Cerebellar cortex (tissue), 1 donor: ENCODE measurements around the gene KIF21A.
"Not testable (repeated sequence)": the region's sequence is repeated elsewhere in the genome, so short reads cannot be mapped to it uniquely, and the experiment has no call there.

ENCODE experiments used
- DNase-seq: peaks from one replicate; pipeline ENCODE4 v3.0.0-alpha.2; 2015; ENCODE audit warnings: low spot score

Gene KIF21A

GRCh38 chr12:39344926-39345325 is 98.0 kb downstream of the KIF21A start:
- no peak for DNase-seq

GRCh38 chr12:39343665-39344064 is 99.3 kb downstream of the KIF21A start:
- no peak for DNase-seq

- DNase-seq, result no peak
Measured at GRCh38 chr12:39341761-39342160, 101.2 kb downstream of the KIF21A start.

GRCh38 chr12:39341179-39341578 is 101.7 kb downstream of the KIF21A start:
- no peak for DNase-seq

- no peak for DNase-seq
Measured at GRCh38 chr12:39332661-39333175, 110.2 kb downstream of the KIF21A start.

GRCh38 chr12:39331539-39332261 is 111.2 kb downstream of the KIF21A start:
- DNase-seq, result no peak

- no peak for DNase-seq
Measured at GRCh38 chr12:39329876-39330275, 113.0 kb downstream of the KIF21A start.

- DNase-seq, result no peak
Measured at GRCh38 chr12:39329018-39329417, 113.9 kb downstream of the KIF21A start.

- DNase-seq, result no peak
Measured at GRCh38 chr12:39327965-39328364, 115.0 kb downstream of the KIF21A start.

- no peak for DNase-seq
Measured at GRCh38 chr12:39327510-39327909, 115.4 kb downstream of the KIF21A start.

- DNase-seq, result no peak
Measured at GRCh38 chr12:39319180-39319579, 123.7 kb downstream of the KIF21A start.

GRCh38 chr12:39314547-39314946 is 128.4 kb downstream of the KIF21A start:
- no peak for DNase-seq

- DNase-seq, result no peak
Measured at GRCh38 chr12:39309516-39309915, 133.4 kb downstream of the KIF21A start.

GRCh38 chr12:39301422-39301821 is 141.5 kb downstream of the KIF21A start:
- peak; percentile 21 for DNase-seq

GRCh38 chr12:39300799-39301198 is 142.1 kb downstream of the KIF21A start:
- DNase-seq, result no peak

- DNase-seq, result no peak
Measured at GRCh38 chr12:39297891-39298290, 145.0 kb downstream of the KIF21A start.

GRCh38 chr12:39296496-39296895 is 146.4 kb downstream of the KIF21A start:
- no peak for DNase-seq

GRCh38 chr12:39295593-39295992 is 147.3 kb downstream of the KIF21A start:
- not testable (repeated sequence) for DNase-seq

- no peak for DNase-seq
Measured at GRCh38 chr12:39294715-39295114, 148.2 kb downstream of the KIF21A start.

- DNase-seq, result no peak
Measured at GRCh38 chr12:39292125-39292630, 150.7 kb downstream of the KIF21A start.

- DNase-seq, result no peak
Measured at GRCh38 chr12:39287817-39288216, 155.1 kb downstream of the KIF21A start.

GRCh38 chr12:39287409-39287808 is 155.5 kb downstream of the KIF21A start:
- no peak for DNase-seq

- DNase-seq, result no peak
Measured at GRCh38 chr12:39278426-39278825, 164.5 kb downstream of the KIF21A start.

GRCh38 chr12:39277416-39277815 is 165.5 kb downstream of the KIF21A start:
- DNase-seq, result no peak
